Gastroesophageal sphincter (tissue), 3 donors: ENCODE measurements around the gene NSMCE1.

Experiments
- POLR2A ChIP-seq, 2 donors: fragments of 450-650 bp; IDR thresholded peaks; one replicate each; pipeline ENCODE4 v1.6.1; 2017; ENCODE audit warnings: antibody characterized with exemption in 2 of 2, mild to moderate bottlenecking in 2 of 2, moderate library complexity in 1 of 2
- TF ChIP-seq, protein P1 (sequence below), 4 experiments: fragments of 200-600 bp in 2 of 4; fragments of 450-650 bp in 2 of 4; sonication (generic) in 1 of 4; IDR thresholded peaks; one replicate each; pipeline ENCODE4 v1.5.1; 2017 to 2019; ENCODE audit warnings: antibody characterized with exemption in 4 of 4, mild to moderate bottlenecking in 2 of 4, moderate library complexity in 2 of 4

DNA sequence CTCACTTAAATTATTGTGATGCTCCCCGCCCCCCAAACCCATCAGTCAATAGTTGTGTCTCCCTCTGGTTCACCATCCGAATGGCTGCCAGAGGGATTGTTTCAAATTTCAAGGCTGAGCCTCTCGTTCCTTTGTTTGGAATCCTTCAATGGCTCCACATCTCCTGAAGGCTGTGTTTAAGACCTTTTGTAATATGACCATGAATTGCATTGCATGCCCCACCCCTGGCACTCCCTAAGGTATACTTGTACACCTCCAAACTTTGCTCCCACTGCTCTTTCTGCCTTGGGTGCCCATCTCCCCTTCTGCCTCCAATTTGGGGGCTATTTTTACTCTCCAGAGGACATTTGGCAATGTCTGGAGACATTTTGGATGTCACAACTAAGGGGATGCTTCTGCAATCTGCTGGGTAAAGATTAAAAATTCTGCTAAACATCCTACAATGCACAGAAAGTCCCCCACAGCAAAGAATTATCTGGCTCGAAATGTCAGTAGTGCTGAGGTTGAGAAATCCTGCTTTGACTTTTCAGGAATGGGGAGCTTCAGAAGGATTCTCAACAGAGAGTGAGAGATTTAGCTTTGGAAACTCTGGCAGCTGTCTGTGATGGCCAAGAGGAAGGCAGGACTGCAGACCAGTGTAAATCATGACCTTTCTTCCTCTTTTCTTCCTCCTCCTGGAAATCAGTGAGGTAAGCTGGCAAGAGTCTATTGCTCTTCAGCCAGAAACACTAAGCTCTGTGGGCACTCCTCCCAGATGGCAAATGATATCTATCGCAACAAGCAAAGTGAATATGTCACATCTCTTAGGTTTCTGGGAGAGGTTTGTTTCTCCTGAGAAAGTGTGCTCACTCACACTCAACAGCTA, 36.5 kb upstream of the NSMCE1 start:
- TF ChIP-seq, protein P1, sequence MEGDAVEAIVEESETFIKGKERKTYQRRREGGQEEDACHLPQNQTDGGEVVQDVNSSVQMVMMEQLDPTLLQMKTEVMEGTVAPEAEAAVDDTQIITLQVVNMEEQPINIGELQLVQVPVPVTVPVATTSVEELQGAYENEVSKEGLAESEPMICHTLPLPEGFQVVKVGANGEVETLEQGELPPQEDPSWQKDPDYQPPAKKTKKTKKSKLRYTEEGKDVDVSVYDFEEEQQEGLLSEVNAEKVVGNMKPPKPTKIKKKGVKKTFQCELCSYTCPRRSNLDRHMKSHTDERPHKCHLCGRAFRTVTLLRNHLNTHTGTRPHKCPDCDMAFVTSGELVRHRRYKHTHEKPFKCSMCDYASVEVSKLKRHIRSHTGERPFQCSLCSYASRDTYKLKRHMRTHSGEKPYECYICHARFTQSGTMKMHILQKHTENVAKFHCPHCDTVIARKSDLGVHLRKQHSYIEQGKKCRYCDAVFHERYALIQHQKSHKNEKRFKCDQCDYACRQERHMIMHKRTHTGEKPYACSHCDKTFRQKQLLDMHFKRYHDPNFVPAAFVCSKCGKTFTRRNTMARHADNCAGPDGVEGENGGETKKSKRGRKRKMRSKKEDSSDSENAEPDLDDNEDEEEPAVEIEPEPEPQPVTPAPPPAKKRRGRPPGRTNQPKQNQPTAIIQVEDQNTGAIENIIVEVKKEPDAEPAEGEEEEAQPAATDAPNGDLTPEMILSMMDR (IDR thresholded peaks at IDR 0.05) = no peak
- no peak for TF ChIP-seq POLR2A (IDR thresholded peaks at IDR 0.05)
